Measurements from ENCODE around the gene FOXJ3.

Gene FOXJ3

DNA sequence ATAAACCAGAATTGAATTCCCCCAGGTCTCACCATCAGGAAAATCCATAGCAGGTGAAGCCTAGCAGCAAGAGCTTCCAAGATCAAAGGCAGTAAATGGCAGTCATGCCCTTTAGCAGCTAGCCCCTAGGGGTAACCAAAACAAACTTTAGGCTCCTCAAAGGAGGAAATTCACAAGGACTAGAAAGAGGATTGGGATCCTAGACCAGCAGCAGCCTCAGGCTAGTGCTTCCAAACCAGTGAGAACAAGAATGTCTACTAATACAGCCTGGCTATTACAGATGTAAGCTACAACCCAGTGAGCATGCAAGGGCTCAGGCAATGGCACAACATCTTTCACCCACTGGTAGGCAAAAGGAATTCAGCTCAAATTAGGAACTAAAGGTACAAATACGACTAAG lies 34.4 kb upstream of the FOXJ3 start:
- DNase-seq (ENCODE audit: low read depth), result no peak
- no peak for TF ChIP-seq CTCF (conservative IDR thresholded peaks at IDR 0.05; ENCODE audit: low read depth, low read length)
- H3K4me3 ChIP-seq (ENCODE audit: low read depth, low read length), result no peak overlapping the region

DNA sequence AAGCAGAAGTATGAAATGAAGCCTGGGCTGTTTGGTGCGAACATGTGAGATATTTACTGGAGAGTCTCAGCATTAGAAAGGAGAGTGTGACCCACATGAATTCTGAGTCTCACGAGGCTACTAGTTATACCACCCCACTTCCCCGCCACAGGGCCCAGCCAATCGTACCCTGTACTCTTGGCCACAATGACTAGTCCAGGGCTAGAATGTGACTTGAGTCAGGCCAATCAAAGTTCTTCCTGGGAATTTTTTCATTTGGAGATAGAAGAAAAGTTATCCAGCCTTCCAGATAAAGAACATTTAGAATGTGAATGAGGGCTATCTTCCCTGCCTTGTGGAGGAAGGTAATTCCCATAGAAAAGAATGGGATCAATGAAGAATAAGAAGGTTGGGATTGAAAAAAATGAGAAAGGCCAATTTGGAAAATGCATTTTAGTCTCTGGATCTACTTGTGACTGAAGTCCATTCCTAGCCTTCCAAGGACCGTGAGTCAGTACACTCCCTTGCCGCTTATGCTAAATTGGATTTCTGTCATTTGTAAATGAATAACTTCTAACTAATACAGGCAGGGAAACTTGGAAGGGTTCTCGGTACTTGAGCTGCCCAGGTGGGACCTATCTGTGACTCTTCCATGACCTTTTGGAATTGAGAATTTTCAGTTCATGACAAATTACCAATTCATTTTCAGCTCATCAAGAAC lies 33.2 kb upstream of the FOXJ3 start:
- no peak for TF ChIP-seq CTCF (conservative IDR thresholded peaks at IDR 0.05; ENCODE audit: low read depth, low read length)
- DNase-seq (ENCODE audit: low read depth), result no peak

DNA sequence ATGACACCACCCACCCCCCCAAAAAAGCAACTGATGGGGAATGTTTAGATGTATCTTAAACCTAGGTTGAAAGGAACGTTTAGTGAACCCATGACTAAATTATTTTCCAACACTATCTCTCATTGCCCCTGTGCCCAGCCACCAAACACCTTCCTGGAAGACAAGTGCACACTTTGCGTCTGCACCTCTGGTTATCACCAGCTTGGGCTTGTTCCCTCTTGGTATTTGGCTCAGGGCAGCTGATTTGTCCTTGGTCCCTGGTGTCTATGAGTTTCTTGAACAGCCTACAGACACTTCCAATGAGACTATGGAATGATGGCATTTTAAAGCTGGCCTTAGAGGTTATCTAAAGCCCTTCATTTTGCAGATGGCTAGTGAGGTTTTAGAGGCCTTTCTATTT lies 30.1 kb upstream of the FOXJ3 start:
- no peak for TF ChIP-seq CTCF (conservative IDR thresholded peaks at IDR 0.05; ENCODE audit: low read depth, low read length)
- no peak for DNase-seq (ENCODE audit: low read depth)
- no peak overlapping the region for H3K4me3 ChIP-seq (ENCODE audit: low read depth, low read length)

More for the DNA sequence above, 33.2 kb upstream of the FOXJ3 start:
- no peak overlapping the region for H3K4me3 ChIP-seq (ENCODE audit: low read depth, low read length)

DNA sequence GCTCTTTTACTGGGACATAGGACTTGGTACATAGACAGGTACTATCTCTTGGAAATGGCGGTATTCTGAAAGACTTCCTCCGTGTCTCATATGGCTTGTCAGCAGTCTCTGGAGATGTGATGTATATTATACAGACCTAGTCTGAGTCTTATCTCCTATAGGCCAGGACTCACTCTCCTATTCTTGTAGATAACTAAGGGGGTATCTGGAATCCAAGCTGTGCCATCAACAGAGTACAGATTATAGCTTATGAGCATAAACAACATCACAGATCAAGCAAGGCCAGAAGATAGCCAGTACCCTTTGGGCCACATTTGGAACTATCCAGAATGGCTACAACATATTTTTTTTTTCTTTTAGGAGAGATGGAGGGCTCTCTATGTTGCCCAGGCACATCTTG lies 29.5 kb upstream of the FOXJ3 start:
- no peak overlapping the region for H3K4me3 ChIP-seq (ENCODE audit: low read depth, low read length)
- TF ChIP-seq CTCF (conservative IDR thresholded peaks at IDR 0.05; ENCODE audit: low read depth, low read length), result no peak
- no peak for DNase-seq (ENCODE audit: low read depth)

- TF ChIP-seq CTCF (conservative IDR thresholded peaks at IDR 0.05; ENCODE audit: low read depth, low read length), result no peak
- DNase-seq (ENCODE audit: low read depth), result no peak
- H3K4me3 ChIP-seq (ENCODE audit: low read depth, low read length), result no peak overlapping the region
Observed at GRCh38 chr1:42364089-42364488, 29.1 kb upstream of the FOXJ3 start.

DNA sequence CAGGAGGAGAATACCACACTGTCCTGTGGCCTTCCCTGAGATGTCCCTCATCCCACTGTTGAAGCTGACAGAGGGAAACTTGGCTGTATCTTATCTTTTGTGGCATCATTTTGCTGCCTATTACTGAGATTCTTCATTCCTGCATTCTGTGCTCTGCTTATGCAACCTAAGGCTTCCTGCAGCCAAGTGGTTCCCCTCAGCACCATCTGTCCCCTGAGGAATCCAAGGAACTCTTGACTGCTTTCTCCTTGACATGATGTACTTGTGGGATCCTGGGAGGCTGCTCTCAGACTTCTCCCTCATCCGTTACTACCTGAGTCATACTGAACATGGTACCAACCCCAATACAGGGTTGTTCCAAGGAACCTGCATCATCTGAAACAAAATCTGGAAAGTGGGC lies 24.4 kb upstream of the FOXJ3 start:
- no peak for DNase-seq (ENCODE audit: low read depth)
- no peak overlapping the region for H3K4me3 ChIP-seq (ENCODE audit: low read depth, low read length)
- TF ChIP-seq CTCF (conservative IDR thresholded peaks at IDR 0.05; ENCODE audit: low read depth, low read length), result no peak

GRCh38 chr1:42358791-42359190 lies 23.8 kb upstream of the FOXJ3 start:
- DNase-seq (ENCODE audit: low read depth), result no peak
- no peak overlapping the region for H3K4me3 ChIP-seq (ENCODE audit: low read depth, low read length)
- no peak for TF ChIP-seq CTCF (conservative IDR thresholded peaks at IDR 0.05; ENCODE audit: low read depth, low read length)
